Bronchial epithelial cell (primary cell): ENCODE data around the gene PABPN1L. TPM values are rescaled to one million over a fixed set of nuclear protein-coding genes. Genes with fewer than 3 reads are reported as not detected.

Source experiments
- DNase-seq: peaks from one replicate; pipeline ENCODE4 v3.0.0-alpha.2; 2010; ENCODE audit warnings: low read depth
- FAIRE-seq: peaks from 2 replicates; lab custom pipeline; 2011; peaks lifted over from hg19 to GRCh38; lab: Jason Lieb, UNC
- H3K27me3 ChIP-seq: 2 replicates; pipeline ENCODE4 v1.5.1; 2011; ENCODE audit warnings: low read length; ENCODE audit not compliant: control insufficient read depth, insufficient read depth
- H3K36me3 ChIP-seq: 2 replicates; pipeline ENCODE4 v1.5.1; 2011; ENCODE audit warnings: low read length; ENCODE audit not compliant: control insufficient read depth, insufficient read depth
- H3K4me3 ChIP-seq: 2 replicates; pipeline ENCODE4 v1.5.1; 2011; ENCODE audit warnings: mild to moderate bottlenecking, low read depth, low read length, control low read depth
- total RNA-seq: library from RNA; depleted of rRNA; stranded (reverse); fragments of >200 nt; gene quantifications from 2 replicates; pipeline ENCODE4 v1.2.1, GENCODE V29; 2014
- TF ChIP-seq, protein P1 (sequence below): IDR thresholded peaks from 2 replicates; pipeline ENCODE4 v1.5.1; 2011; ENCODE audit warnings: mild to moderate bottlenecking, moderate library complexity, low read length, control low read depth, inconsistent platforms; ENCODE audit not compliant: insufficient read depth, severe bottlenecking

Gene PABPN1L
- total RNA-seq, 1 donor from 2014 or later = not detected

DNA sequence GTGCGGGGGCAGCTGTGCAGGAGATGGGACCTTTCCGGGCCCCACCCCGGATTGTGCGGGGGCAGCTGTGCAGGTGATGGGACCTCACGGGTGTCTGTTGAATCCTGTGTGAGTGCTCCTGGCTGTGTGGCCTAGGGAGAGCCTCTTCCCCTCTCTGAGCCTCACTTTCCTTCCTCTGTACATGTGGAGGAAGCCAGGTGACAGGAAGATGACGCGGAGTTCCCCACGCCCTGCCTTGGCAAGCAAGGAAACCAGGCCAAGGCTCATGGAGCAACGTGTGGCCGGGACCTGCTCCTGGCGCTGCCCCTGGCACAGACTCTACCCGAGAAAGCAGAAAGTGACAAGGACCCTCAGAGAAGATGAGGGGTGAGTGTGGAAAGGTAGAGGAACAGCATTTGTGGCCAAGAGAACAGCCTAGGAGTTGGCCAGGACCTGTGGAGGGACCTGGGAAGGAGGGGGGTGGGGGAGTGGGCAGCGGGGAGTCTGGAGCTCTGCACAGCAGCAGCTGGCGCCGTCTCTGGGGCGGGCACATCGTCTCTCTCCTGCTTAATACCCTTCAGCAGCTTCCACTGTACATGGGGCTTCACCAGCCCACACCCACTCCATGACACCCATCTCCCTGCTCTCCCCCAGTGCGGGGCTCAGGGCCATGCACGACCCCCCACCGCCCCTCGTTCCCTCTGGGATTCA, 38.4 kb upstream of the PABPN1L start:
- Histone ChIP-seq H3K36me3 (no peaks in the 10 kb centered on the region), H3K27me3 (no peaks in the 10 kb centered on the region), H3K4me3 (no peak overlapping the region)
- no peak for FAIRE-seq
- peak; percentile 10 for DNase-seq
- TF ChIP-seq, protein P1, sequence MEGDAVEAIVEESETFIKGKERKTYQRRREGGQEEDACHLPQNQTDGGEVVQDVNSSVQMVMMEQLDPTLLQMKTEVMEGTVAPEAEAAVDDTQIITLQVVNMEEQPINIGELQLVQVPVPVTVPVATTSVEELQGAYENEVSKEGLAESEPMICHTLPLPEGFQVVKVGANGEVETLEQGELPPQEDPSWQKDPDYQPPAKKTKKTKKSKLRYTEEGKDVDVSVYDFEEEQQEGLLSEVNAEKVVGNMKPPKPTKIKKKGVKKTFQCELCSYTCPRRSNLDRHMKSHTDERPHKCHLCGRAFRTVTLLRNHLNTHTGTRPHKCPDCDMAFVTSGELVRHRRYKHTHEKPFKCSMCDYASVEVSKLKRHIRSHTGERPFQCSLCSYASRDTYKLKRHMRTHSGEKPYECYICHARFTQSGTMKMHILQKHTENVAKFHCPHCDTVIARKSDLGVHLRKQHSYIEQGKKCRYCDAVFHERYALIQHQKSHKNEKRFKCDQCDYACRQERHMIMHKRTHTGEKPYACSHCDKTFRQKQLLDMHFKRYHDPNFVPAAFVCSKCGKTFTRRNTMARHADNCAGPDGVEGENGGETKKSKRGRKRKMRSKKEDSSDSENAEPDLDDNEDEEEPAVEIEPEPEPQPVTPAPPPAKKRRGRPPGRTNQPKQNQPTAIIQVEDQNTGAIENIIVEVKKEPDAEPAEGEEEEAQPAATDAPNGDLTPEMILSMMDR = no peak

GRCh38 chr16:88903267-88903666, 36.8 kb upstream of the PABPN1L start:
- no peaks in the 10 kb centered on the region for H3K36me3 ChIP-seq
- H3K27me3 ChIP-seq = no peaks in the 10 kb centered on the region
- no peak for FAIRE-seq
- no peak for DNase-seq
- H3K4me3 ChIP-seq = no peak overlapping the region
- TF ChIP-seq, protein P1 = no peak

DNA sequence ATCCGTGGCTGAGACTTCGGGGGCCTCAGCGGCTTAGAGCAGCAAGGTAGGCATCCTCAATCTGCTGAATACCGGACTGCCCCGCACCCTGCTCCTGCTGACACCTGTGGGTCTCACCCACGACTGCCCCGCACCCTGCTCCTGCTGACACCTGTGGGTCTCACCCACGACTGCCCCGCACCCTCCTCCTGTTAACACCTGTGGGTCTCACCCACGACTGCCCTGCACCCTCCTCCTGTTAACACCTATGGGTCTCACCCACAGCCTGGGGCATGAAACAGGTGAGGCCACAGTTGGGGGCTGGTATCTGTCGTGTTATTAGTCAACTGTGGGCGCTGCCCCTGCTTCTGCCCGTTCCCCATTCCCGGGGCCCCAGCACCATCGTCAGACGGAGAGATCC, 36.3 kb upstream of the PABPN1L start:
- DNase-seq (no peak), FAIRE-seq (no peak)
- Histone ChIP-seq H3K27me3 (no peaks in the 10 kb centered on the region), H3K4me3 (no peak overlapping the region), H3K36me3 (no peaks in the 10 kb centered on the region)
- TF ChIP-seq, protein P1 = no peak

GRCh38 chr16:88901718-88902337, 35.4 kb upstream of the PABPN1L start:
- TF ChIP-seq, protein P1 = no peak
- Histone ChIP-seq H3K36me3 (no peaks in the 10 kb centered on the region), H3K27me3 (no peaks in the 10 kb centered on the region), H3K4me3 (no peak overlapping the region)
- FAIRE-seq = no peak
- DNase-seq = no peak

DNA sequence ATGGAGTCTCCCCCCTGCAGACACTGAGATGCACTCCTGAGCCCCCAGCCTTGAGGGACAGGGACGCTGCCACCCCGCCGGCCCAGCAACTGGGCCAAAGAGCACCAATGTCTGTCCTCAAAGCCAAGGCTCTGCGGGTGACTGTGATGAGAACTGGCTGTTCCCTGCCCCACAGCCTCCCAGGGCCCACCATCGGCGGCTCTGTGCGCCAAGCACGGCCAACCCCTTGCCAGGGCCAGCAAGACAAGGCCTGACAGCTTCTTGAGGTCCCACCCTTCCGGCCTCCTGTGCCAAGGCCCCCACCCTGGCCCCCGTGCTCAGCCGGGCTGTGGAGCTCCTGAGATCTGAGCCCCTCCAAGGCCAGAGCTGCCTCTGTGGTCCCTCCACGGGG, 34.2 kb upstream of the PABPN1L start:
- Histone ChIP-seq H3K27me3 (no peaks in the 10 kb centered on the region), H3K36me3 (no peaks in the 10 kb centered on the region), H3K4me3 (no peak overlapping the region)
- FAIRE-seq (no peak), DNase-seq (no peak)
- TF ChIP-seq, protein P1 = no peak
